ENCODE data around the gene FRY.

- TF ChIP-seq CTCF (IDR thresholded peaks at IDR 0.05) (no peak), ATF2 (CRISPR knock-in tag; IDR thresholded peaks at IDR 0.05; ENCODE audit: borderline replicate concordance, low read depth) (no peak), ZBTB43 (CRISPR knock-in tag; IDR thresholded peaks at IDR 0.05) (no peak), JUN (CRISPR knock-in tag; IDR thresholded peaks at IDR 0.05) (no peak), IRF1 (CRISPR knock-in tag; IDR thresholded peaks at IDR 0.05) (no peak), IRF2 (CRISPR knock-in tag; IDR thresholded peaks at IDR 0.05; ENCODE audit: borderline replicate concordance, low read depth) (no peak), ZNF138 (CRISPR knock-in tag; conservative IDR thresholded peaks at IDR 0.05) (no peak)
Measured at GRCh38 chr13:32036757-32037156, 5.2 kb downstream of the FRY start.

All from WTC11 (cell line).